Measurements from ENCODE around the gene PCDHGA8.
"Not testable (repeated sequence)": the region's sequence is repeated elsewhere in the genome, so short reads cannot be mapped to it uniquely, and the experiment has no call there.

Gene PCDHGA8

DNA sequence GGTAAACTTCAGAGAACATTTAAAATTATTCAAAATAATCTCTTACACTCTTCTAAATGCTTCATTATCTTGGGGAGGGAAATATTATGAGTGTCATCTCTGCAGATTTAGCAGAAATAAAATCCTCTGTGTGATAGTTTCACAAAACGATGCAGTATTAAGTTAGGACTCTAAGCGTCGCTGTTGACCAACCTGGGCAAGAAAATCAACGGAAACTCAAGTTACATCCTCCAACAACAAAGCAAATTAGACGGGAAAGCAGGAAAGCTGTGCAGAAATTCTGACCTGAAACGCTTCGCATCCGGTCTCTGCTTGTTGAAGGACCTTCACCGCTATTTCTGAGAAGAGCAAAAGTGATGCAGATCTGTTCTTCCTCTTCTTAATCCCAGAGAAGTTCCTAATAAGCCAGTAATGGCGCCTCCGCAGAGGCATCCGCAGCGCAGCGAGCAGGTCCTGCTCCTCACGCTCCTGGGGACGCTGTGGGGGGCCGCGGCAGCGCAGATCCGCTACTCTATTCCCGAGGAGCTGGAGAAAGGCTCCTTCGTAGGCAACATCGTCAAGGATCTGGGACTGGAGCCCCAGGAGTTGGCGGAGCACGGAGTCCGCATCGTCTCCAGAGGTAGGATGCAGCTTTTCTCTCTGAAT, 18.6 kb upstream of the PCDHGA8 start, which contains the start of gene PCDHGA6:
TSS of gene PCDHGA6 (plus strand) at position 219 of the 645 bp plus-strand sequence. CDS start at position 412, 193 bp downstream.
- peak; percentile 62 for TF ChIP-seq CTCF (conservative IDR thresholded peaks at IDR 0.05; ENCODE audit: low read depth, low read length)
- no peak for DNase-seq (ENCODE audit: low read depth)
- H3K4me3 ChIP-seq (ENCODE audit: low read length), result peak within 1 kb of the TSS; percentile 46

- TF ChIP-seq CTCF (conservative IDR thresholded peaks at IDR 0.05; ENCODE audit: low read depth, low read length), result no peak
- H3K4me3 ChIP-seq (ENCODE audit: low read length), result no peak overlapping the region
- no peak for DNase-seq (ENCODE audit: low read depth)
These were observed 17.8 kb upstream of the PCDHGA8 start for GRCh38 chr5:141374627-141375026.

- not testable (repeated sequence) for DNase-seq (ENCODE audit: low read depth); H3K4me3 ChIP-seq (ENCODE audit: low read length)
These were observed 16.8 kb upstream of the PCDHGA8 start for GRCh38 chr5:141375444-141376155.

- no peak for DNase-seq (ENCODE audit: low read depth)
- H3K4me3 ChIP-seq (ENCODE audit: low read length), result peak within 1 kb of the TSS; percentile 42
- TF ChIP-seq CTCF (conservative IDR thresholded peaks at IDR 0.05; ENCODE audit: low read depth, low read length), result peak; percentile 37
These were observed 9.8 kb upstream of the PCDHGA8 start, which contains the start of gene PCDHGA7 for GRCh38 chr5:141382469-141383294. Gene PCDHGA7, plus strand, starts transcription at chr5:141382742. Its CDS starts 158 bp downstream, at chr5:141382900.

GRCh38 chr5:141383345-141383744, 9.1 kb upstream of the PCDHGA8 start:
- no peak for DNase-seq (ENCODE audit: low read depth)
- TF ChIP-seq CTCF (conservative IDR thresholded peaks at IDR 0.05; ENCODE audit: low read depth, low read length), result no peak
- H3K4me3 ChIP-seq (ENCODE audit: low read length), result peak overlapping the region; percentile 6

- no peak for DNase-seq (ENCODE audit: low read depth)
- TF ChIP-seq CTCF (conservative IDR thresholded peaks at IDR 0.05; ENCODE audit: low read depth, low read length), result no peak
- no peak overlapping the region for H3K4me3 ChIP-seq (ENCODE audit: low read length)
These were observed 7.8 kb upstream of the PCDHGA8 start for GRCh38 chr5:141384471-141385267.
